Activated CD8-positive, alpha-beta memory T cell treated with anti-CD3 and anti-CD28 coated beads, Interleukin-2, amount 10 ng/mL, durations not matched to agents 7 days and 5 days (primary cell): Measurements from ENCODE around the gene RAB32. TPM values are rescaled to one million over a fixed set of nuclear protein-coding genes. Genes with fewer than 3 reads are reported as not detected.

Experiments used
- ATAC-seq: fragments of 150-1000 bp; cut with Tn5 transposase; one replicate; pipeline ENCODE4 v1.10.0; 2021; ENCODE audit warnings: moderate library complexity
- CTCF ChIA-PET: fragments of 350-600 bp; sonication (Branson Sonifier 250); formaldehyde crosslinking; loops from one replicate; lab custom pipeline; 2021; ENCODE audit warnings: antibody characterized with exemption; lab: Charles Lee
- DNase-seq: peaks from one replicate; pipeline ENCODE4 v3.0.0-alpha.2; 2020
- H3K27ac Mint-ChIP-seq: one replicate; pipeline ENCODE4 v1.8.0; 2021; ENCODE audit warnings: mild to moderate bottlenecking, mixed read lengths
- H3K27me3 Mint-ChIP-seq: one replicate; pipeline ENCODE4 v1.8.0; 2021; ENCODE audit warnings: mixed read lengths
- H3K36me3 Mint-ChIP-seq: one replicate; pipeline ENCODE4 v1.8.0; 2021; ENCODE audit warnings: mild to moderate bottlenecking, mixed read lengths
- H3K4me1 Mint-ChIP-seq: one replicate; pipeline ENCODE4 v1.8.0; 2021; ENCODE audit warnings: mixed read lengths
- H3K4me3 Mint-ChIP-seq: one replicate; pipeline ENCODE4 v1.8.0; 2021; ENCODE audit warnings: mild to moderate bottlenecking, moderate library complexity, mixed read lengths
- H3K9me3 Mint-ChIP-seq: one replicate; pipeline ENCODE4 v1.8.0; 2022; ENCODE audit warnings: low read depth, mixed read lengths
- total RNA-seq, 2 experiments: library from RNA; stranded (reverse); gene quantifications; one replicate each; pipeline ENCODE4 v1.2.3, GENCODE V29; 2021

RAB32 gene
- under 1 TPM; 0.32 to 0.35 TPM for total RNA-seq

GRCh38 chr6:146543211-146543939, at the start of gene RAB32:
Gene RAB32 (plus strand): TSS chr6:146543833. CDS start chr6:146543872, 39 bp downstream.
- DNase-seq (no peak), ATAC-seq (peak; percentile 47)
- no peaks in the 10 kb centered on the region for H3K9me3 Mint-ChIP-seq
- CTCF ChIA-PET, result interaction anchor here (1.1 kb wide), 1 partner anchor 9 kb away, joined by 3 read pairs; no protein-coding TSS in a partner anchor
- H3K4me1 Mint-ChIP-seq, result peaks cover 4% of the 10 kb centered on the region
- H3K4me3 Mint-ChIP-seq, result peak within 1 kb of the TSS; percentile 61
- H3K27ac Mint-ChIP-seq, result no peak within 1 kb of the TSS
- peaks cover 24% of the 10 kb centered on the region for H3K27me3 Mint-ChIP-seq
- H3K36me3 Mint-ChIP-seq, result peaks cover 2% of the 10 kb centered on the region

- Mint-ChIP-seq H3K27ac (no peak overlapping the region), H3K9me3 (peaks cover 3% of the 10 kb centered on the region), H3K4me3 (no peak overlapping the region), H3K27me3 (no peaks in the 10 kb centered on the region), H3K4me1 (no peaks in the 10 kb centered on the region), H3K36me3 (no peaks in the 10 kb centered on the region)
- ATAC-seq (no peak), DNase-seq (no peak)
- CTCF ChIA-PET, result no interaction called here
Measured at GRCh38 chr6:146498309-146498708, 45.3 kb upstream of the RAB32 start.

DNA sequence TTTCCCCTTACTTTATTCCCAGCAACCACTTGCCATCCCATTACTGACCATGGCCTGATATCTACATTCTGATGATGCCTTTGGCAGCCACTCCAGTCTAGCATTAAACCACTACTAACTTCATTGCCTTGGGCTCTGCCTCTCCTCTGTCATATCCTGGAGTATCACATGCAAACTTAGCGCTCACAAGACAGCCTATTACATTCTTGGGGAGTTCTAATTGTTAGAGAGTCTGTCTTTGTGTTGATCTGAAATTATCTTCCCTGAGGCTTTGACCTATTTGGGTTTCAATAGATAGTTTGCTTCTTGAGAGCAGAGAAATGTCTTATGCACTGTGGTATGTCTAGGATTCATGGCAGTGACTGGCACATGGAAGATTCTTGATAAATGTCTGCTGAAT, 40.5 kb upstream of the RAB32 start:
- ATAC-seq, result no peak
- H3K36me3 Mint-ChIP-seq, result no peaks in the 10 kb centered on the region
- no peaks in the 10 kb centered on the region for H3K27me3 Mint-ChIP-seq
- H3K9me3 Mint-ChIP-seq, result peaks cover 3% of the 10 kb centered on the region
- no peaks in the 10 kb centered on the region for H3K4me1 Mint-ChIP-seq
- no peak for DNase-seq
- CTCF ChIA-PET, result no interaction called here
- no peak overlapping the region for H3K4me3 Mint-ChIP-seq
- H3K27ac Mint-ChIP-seq, result no peak overlapping the region

GRCh38 chr6:146515212-146515611, 28.4 kb upstream of the RAB32 start:
- peaks cover 2% of the 10 kb centered on the region for H3K9me3 Mint-ChIP-seq
- H3K4me3 Mint-ChIP-seq, result no peak overlapping the region
- H3K4me1 Mint-ChIP-seq, result no peaks in the 10 kb centered on the region

DNA sequence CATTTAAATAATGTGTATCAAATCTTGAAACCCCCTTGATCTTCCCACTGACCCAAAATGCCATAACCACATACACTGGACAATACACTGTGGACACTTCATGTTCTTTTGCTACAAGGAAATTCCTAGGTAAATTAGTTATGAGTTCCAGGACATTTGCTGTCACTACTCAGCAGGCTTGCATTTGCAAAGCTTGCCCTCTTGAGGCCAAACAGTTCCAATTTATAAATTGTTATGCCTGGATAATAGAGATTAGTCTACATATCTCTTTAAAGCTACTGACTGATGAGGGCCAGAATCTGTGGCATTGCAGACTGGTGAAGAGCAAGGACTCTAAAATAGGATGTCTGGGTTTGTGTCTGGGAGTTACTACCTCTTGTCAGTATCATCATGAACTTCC, 17.4 kb upstream of the RAB32 start:
- CTCF ChIA-PET, result no interaction called here
- no peak for DNase-seq
- Mint-ChIP-seq H3K4me1 (no peaks in the 10 kb centered on the region), H3K27ac (no peak overlapping the region), H3K36me3 (no peaks in the 10 kb centered on the region), H3K27me3 (no peaks in the 10 kb centered on the region), H3K9me3 (peaks cover 3% of the 10 kb centered on the region), H3K4me3 (no peak overlapping the region)
- no peak for ATAC-seq

More at GRCh38 chr6:146515212-146515611, 28.4 kb upstream of the RAB32 start:
- ATAC-seq (no peak), DNase-seq (no peak)
- CTCF ChIA-PET, result no interaction called here
- Mint-ChIP-seq H3K27ac (no peak overlapping the region), H3K36me3 (no peaks in the 10 kb centered on the region), H3K27me3 (no peaks in the 10 kb centered on the region)

DNA sequence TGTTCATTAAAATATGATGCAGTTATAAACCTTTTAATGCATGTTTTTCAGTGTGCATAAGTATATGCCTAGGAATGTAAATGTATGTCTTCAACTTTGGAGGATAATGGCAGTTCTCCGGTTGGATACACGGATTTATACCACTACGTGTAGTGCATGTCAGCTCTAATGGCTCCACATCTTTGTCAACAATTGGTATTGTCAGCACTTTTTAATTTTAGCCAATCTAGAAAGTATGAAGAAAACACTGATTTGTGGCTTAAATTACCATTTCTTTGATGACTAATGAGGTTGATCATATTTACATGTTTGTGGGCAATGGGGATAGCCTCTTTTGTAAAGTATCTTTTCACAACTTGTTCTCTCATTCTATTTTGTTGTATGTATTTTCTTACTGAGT, 10.9 kb upstream of the RAB32 start:
- Mint-ChIP-seq H3K36me3 (no peaks in the 10 kb centered on the region), H3K4me1 (no peaks in the 10 kb centered on the region), H3K4me3 (no peak overlapping the region), H3K27ac (no peak overlapping the region), H3K27me3 (no peaks in the 10 kb centered on the region), H3K9me3 (no peaks in the 10 kb centered on the region)
- no peak for ATAC-seq
- DNase-seq, result no peak
- CTCF ChIA-PET, result no interaction called here

GRCh38 chr6:146542881-146543210, 787 bp upstream of the RAB32 start:
- DNase-seq (no peak), ATAC-seq (no peak)
- peaks cover 4% of the 10 kb centered on the region for H3K4me1 Mint-ChIP-seq
- peaks cover 2% of the 10 kb centered on the region for H3K36me3 Mint-ChIP-seq
- H3K27me3 Mint-ChIP-seq, result peaks cover 24% of the 10 kb centered on the region
- no peak overlapping the region for H3K27ac Mint-ChIP-seq
- no peaks in the 10 kb centered on the region for H3K9me3 Mint-ChIP-seq
- CTCF ChIA-PET, result no interaction called here
- H3K4me3 Mint-ChIP-seq, result no peak overlapping the region

GRCh38 chr6:146543940-146544615, 445 bp downstream of the RAB32 start:
- ATAC-seq, result no peak
- peak overlapping the region; percentile 61 for H3K4me3 Mint-ChIP-seq
- no peak for DNase-seq
- peaks cover 4% of the 10 kb centered on the region for H3K4me1 Mint-ChIP-seq
- H3K27me3 Mint-ChIP-seq, result peaks cover 24% of the 10 kb centered on the region
- no peaks in the 10 kb centered on the region for H3K9me3 Mint-ChIP-seq
- H3K36me3 Mint-ChIP-seq, result peaks cover 2% of the 10 kb centered on the region
- no peak overlapping the region for H3K27ac Mint-ChIP-seq
- CTCF ChIA-PET, result interaction anchor here (1.1 kb wide), 1 partner anchor 8 kb away, joined by 3 read pairs; no protein-coding TSS in a partner anchor

GRCh38 chr6:146544616-146545182, 1.1 kb downstream of the RAB32 start:
- CTCF ChIA-PET, result no interaction called here
- Mint-ChIP-seq H3K36me3 (peaks cover 2% of the 10 kb centered on the region), H3K4me1 (peaks cover 4% of the 10 kb centered on the region), H3K27ac (no peak overlapping the region), H3K9me3 (no peaks in the 10 kb centered on the region), H3K4me3 (no peak overlapping the region), H3K27me3 (peaks cover 24% of the 10 kb centered on the region)
- ATAC-seq (no peak), DNase-seq (no peak)

- no peak for DNase-seq
- CTCF ChIA-PET, result interaction anchor here (0.5 kb wide), 1 partner anchor 730 kb away, joined by 3 read pairs; no protein-coding TSS in a partner anchor
- no peak overlapping the region for H3K27ac Mint-ChIP-seq
- H3K4me3 Mint-ChIP-seq, result no peak overlapping the region
- ATAC-seq, result no peak
- peaks cover 2% of the 10 kb centered on the region for H3K36me3 Mint-ChIP-seq
- H3K27me3 Mint-ChIP-seq, result peaks cover 24% of the 10 kb centered on the region
- no peaks in the 10 kb centered on the region for H3K9me3 Mint-ChIP-seq
- H3K4me1 Mint-ChIP-seq, result peaks cover 4% of the 10 kb centered on the region
Measured at GRCh38 chr6:146545581-146545980, 1.9 kb downstream of the RAB32 start.

DNA sequence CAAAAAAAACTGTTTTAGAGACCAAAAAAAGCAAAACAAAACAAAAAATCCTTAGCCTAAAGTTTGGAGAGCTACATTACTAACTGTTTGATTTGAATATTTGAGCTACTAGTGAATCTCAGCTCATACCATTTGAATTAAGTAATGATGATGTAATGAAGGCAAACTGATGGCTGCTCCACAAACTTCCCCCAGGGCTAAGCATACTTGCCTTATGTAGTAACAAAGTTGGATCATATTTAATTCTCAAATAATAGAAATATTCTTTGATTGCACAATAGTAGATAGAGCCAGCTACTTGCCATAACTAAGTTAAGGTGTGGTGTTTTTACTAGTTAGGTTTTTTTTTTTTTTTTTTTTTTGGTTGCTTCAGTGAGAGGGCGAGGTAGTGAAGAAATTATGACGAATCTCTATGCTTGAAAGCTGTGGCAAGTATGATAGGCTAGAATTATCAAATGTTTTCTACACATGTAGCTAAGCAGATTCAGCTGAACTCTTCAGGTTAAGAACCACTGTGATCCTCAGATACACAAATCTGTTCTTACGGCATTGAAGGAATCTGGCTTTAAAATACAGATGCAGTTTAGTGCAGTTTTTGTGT, 2.9 kb downstream of the RAB32 start:
- Mint-ChIP-seq H3K27me3 (peaks cover 24% of the 10 kb centered on the region), H3K9me3 (no peaks in the 10 kb centered on the region), H3K27ac (no peak overlapping the region), H3K36me3 (peaks cover 2% of the 10 kb centered on the region), H3K4me1 (peaks cover 4% of the 10 kb centered on the region), H3K4me3 (no peak overlapping the region)
- ATAC-seq (no peak), DNase-seq (no peak)
- CTCF ChIA-PET, result no interaction called here

DNA sequence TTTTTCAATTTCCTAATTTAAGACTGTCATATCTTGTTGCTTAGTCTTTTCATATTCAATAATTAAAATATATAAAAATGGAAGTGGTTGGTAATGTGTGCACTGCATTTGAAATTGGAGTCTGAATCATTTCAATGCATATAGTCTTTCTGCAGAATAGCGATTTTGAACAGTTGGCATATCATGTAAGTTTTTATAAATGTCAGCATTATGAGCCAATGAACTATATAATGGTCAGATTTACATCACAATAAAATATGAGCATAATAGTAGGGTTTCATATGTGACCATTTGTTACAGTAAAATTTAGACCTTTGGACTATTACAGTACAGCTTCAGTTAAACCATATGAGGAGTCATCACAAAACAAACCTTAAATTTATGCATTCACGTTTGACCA, 4.3 kb downstream of the RAB32 start:
- DNase-seq (no peak), ATAC-seq (no peak)
- H3K27me3 Mint-ChIP-seq, result peaks cover 15% of the 10 kb centered on the region
- H3K27ac Mint-ChIP-seq, result no peak overlapping the region
- no peaks in the 10 kb centered on the region for H3K9me3 Mint-ChIP-seq
- peaks cover 2% of the 10 kb centered on the region for H3K36me3 Mint-ChIP-seq
- CTCF ChIA-PET, result no interaction called here
- H3K4me1 Mint-ChIP-seq, result peaks cover 2% of the 10 kb centered on the region
- H3K4me3 Mint-ChIP-seq, result no peak overlapping the region

DNA sequence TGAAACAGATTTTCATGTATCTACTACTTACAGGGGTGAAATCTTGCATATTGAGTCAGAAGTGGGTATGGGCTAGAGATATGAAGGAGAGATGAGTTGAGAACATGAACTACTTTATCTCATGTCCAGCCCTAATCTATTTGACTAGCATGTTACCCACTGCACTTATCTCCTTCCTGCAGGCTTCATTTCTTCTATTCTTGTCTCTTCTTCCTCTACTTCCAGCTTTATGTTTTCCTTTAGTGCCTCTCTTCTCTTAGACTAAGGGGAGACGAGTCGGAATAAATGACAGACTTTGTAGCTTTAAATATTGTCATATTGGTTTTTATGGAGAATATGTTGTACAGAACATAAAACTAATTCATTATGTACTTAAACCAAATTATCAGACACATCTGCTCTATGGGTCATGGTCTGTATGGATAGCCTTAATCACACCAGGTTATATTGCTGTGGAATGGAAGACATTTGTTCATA, 5.3 kb downstream of the RAB32 start:
- Mint-ChIP-seq H3K9me3 (no peaks in the 10 kb centered on the region), H3K36me3 (peaks cover 2% of the 10 kb centered on the region), H3K27ac (no peak overlapping the region), H3K4me3 (no peak overlapping the region), H3K4me1 (peaks cover 2% of the 10 kb centered on the region), H3K27me3 (peaks cover 12% of the 10 kb centered on the region)
- DNase-seq (no peak), ATAC-seq (no peak)
- CTCF ChIA-PET, result no interaction called here
